ENCODE results near the gene CFAP251.
A peak's percentile ranks its signal among the peaks of the same experiment; 100 is the strongest.
"Not testable (repeated sequence)": the region's sequence is repeated elsewhere in the genome, so short reads cannot be mapped to it uniquely, and the experiment has no call there.

The CFAP251 gene

DNA sequence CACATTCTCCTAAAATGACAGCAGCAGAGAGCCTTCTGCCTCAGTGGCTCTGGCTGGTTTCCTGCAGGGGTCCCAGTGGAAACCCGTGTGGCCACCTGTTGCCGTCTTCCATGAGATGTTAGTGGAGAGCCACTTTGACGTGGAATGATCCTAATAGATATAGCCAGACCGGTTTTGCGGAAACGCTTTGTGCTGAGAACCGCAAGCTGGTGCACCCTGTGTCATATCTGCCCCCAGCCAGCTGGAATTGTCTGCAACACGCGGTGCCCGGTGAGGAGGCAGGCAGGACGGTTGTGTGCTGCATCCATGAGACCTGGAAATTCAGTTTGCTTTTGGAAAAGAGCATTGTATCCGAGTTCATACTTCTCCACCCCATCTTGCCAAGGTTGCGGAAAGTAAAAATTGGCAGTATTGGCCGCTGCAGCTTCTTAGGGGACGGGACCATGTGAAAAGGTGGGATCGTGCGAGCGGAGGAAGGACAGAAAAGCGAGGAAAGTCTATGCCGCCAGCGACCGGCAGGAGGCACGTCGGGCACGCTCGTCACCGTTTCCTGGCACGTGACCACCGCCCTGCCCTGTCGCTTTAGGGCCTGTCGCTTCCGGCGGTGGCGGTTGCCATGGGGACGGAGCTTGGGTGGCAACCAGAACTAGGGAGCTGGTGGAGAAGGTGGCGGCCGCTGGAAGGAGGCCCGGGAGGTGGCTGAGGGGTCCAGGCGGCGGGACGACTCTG lies at the start of gene CFAP251:
TSS of gene CFAP251 (plus strand) at position 643 of the 729 bp plus-strand sequence. CDS start 2,714 bp downstream, outside the sequence.
- peak; percentile 97 for DNase-seq

DNA sequence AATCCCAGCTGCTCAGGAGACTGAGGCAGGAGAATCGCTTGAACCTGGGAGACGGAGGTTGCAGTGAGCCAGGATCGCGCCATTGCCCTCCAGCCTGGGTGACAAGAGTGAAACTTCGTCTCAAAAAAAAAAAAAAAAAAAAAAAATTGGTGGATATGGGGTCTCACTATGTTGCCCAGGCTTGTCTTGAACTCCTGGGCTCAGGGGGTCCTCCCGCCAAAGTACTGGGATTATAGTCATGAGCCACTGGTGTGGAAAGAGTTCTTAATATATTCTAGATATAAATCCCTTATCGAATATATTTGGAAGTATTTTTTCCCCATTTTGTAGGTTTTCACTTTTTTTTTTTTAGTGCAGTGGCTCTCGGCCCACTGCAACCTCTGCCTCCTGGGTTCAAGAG lies 49.2 kb upstream of the CFAP251 start:
- DNase-seq = not testable (repeated sequence)

DNA sequence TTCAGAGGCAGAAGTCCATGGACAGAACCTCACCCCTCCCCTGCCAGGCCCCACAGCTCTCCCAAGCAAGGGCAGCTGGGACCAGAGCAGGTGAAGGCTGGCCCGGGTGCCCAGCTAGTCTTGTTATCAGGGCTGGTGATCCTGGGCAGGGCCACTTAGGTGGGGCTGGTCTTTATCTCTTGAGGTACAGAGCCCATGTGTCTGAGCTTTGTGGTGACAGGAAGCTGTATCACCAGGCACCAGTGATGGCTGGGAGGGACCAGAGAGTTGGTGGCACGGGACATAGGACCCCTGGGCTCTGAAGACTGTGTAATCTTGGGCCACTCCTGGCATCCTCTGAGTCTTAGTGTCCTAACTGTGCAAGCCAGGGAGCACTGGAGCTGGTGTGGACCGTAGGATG lies 46.9 kb upstream of the CFAP251 start:
- DNase-seq = no peak

GRCh38 chr12:121872546-121873215 lies 45.7 kb upstream of the CFAP251 start:
- DNase-seq = no peak

- no peak for DNase-seq
Measured at GRCh38 chr12:121873216-121873569, 45.2 kb upstream of the CFAP251 start.

- no peak for DNase-seq
Measured at GRCh38 chr12:121874071-121874470, 44.3 kb upstream of the CFAP251 start.

- DNase-seq = no peak
Measured at GRCh38 chr12:121875582-121875981, 42.8 kb upstream of the CFAP251 start.

DNA sequence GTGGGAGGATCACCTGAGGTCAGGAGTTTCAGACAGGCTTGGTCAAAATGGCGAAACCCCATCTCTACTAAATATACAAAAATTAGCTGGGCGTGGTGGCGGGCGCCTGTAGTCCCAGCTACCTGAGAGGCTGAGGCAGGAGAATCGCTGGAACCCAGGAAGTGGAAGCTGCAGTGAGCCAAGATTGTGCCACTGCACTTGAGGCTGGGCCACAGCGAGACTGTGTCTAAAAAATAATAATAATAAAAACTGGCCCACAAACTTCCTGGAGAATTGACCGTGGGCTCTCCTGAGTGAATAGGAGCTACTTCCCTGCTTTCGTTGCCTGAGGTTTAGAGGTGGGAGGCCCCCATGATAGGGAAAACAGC lies 42.3 kb upstream of the CFAP251 start:
- not testable (repeated sequence) for DNase-seq

DNA sequence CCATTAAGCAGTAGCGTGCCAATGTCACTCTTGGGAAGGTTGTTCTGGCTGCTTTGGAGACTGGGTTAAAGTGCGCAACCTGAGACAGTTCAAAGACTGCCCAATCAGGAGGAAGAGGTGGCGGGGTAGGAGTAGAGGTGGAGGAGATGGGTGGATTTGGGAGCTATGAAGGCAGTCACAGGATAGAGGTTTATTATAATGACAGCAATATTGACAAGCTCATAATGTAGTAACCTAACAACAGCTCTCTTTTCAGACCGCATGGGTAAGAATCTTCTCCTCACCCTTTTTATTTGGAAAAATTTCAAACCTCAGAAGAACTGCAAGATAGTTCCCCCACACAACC lies 35.1 kb upstream of the CFAP251 start:
- no peak for DNase-seq

- not testable (repeated sequence) for DNase-seq
Measured at GRCh38 chr12:121885129-121885528, 33.3 kb upstream of the CFAP251 start.

DNA sequence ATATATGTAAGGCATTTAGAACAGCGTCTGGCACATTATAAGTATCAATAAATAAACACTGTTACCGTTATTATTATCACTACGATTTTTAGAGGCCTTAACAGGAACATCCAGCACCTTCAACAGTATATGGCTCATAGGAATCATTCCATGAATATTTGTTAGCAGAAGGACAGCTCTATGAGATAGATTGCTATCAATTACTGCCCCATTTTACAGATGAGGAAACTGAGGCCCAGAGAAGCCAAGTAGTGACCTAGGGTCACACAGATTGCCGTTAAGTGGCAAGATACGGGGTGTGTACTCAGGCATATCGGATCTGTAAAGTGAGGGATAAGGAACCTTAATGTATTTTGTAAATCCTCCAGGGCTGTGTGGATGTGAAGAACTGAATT lies 30.3 kb upstream of the CFAP251 start:
- no peak for DNase-seq

DNA sequence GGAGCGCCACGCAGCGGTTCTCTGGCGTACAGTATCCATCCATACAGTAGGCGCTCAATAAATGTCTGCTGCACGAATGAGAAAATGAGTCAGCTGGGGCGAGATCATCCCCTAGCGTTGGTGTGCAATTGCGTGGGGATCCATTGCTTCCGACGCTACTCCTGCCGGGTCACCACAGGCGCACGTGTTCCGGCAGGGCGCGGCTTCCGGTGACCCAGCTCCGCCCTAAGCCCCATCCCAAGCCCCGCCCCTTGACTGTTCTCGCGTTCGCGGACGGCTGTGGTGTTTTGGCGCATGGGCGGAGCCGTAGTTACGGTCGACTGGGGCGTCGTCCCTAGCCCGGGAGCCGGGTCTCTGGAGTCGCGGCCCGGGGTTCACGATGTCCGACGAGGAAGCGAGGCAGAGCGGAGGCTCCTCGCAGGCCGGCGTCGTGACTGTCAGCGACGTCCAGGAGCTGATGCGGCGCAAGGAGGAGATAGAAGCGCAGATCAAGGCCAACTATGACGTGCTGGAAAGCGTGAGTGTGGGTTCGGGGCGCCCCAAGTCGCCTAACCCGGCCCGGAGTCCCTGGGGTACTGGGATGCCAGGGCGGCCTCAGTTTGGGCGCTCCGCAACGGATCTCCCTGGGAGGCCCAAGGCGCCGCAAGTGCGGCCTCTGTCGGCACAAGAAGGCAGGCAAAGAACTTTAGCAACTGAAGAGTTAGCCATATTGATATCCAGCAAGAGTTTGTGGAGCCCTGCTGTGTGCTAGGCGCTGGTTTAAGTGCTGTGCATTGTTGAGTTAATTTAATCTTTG lies 29.7 kb upstream of the CFAP251 start, which contains the start of gene PSMD9:
TSS of gene PSMD9 (plus strand) at position 313 of the 796 bp plus-strand sequence. CDS start at position 380, 67 bp downstream.
- DNase-seq = peak; percentile 100

- DNase-seq = no peak
Measured at GRCh38 chr12:121889274-121889624, 29.1 kb upstream of the CFAP251 start.

GRCh38 chr12:121889661-121890060 lies 28.7 kb upstream of the CFAP251 start:
- DNase-seq = not testable (repeated sequence)

DNA sequence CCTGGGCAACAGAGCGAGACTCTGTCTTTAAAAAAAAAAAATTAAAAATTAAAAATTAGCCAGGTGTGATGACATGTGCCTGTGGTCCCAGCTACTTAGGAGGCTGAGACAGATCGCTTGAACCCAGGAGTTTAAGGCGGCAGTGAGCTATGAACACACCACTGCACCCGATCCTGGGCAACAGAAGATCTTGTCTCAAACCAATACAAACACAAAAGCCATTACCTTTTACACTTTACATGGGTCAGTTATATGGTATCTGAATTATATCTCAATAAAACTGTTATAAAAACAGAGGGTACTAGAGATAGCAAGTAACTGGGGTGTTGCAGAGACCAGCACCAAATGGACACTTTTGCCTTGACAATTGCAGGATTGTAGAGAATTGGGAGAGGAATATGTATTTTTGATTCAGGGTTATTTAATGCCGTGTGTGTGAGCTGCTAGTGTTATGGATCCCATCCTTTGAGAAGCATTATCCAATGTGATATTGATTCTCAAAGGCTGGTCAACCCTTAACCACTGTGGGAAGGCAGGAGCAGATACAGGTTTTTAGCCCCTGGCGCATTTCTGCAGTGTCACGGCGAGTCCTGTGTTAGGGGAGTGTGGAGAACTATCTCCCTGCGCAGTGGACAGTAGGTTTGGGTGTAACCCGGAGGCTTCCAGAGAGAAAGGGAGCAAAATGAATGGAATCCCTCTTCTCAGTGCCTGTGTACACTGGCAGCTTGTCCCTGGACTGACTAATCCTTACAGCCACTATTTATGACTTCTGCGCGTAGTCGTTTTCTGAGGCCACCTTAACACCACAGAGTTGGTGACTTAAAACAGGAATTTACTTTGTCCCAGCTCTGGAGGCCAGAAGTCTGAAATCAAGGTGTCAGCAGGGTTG lies 25.5 kb upstream of the CFAP251 start:
- DNase-seq = peak; percentile 45

DNA sequence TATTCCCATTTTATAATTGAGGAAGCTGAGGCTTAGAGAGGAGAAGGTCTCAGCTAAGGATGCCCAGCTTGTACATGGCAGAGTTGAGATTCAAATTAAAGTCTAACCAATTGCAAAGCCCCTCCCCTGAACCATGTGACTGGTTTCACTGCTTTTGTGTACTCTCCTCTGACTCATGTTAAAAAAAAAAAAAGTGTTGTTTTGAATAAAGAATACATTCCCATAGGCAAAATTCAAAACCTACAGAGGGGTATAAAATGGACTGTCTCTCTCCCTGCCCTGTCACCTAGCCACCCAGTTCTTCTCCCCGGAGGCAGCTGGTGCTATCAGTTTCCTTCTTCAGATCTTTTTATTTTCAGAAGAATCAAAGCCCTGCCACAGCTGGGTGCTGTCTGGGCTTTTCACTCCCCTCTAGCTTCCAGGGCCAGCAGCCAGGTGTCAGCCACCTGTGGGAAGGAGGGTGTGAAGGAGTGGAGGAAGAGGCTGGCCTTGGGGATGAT lies 24.4 kb upstream of the CFAP251 start:
- DNase-seq = peak; percentile 54

- no peak for DNase-seq
Measured at GRCh38 chr12:121894633-121895032, 23.8 kb upstream of the CFAP251 start.

GRCh38 chr12:121898287-121898686 lies 20.1 kb upstream of the CFAP251 start:
- no peak for DNase-seq

- DNase-seq = no peak
Measured at GRCh38 chr12:121899590-121899989, 18.8 kb upstream of the CFAP251 start.

GRCh38 chr12:121903202-121903601 lies 15.2 kb upstream of the CFAP251 start:
- DNase-seq = no peak

DNA sequence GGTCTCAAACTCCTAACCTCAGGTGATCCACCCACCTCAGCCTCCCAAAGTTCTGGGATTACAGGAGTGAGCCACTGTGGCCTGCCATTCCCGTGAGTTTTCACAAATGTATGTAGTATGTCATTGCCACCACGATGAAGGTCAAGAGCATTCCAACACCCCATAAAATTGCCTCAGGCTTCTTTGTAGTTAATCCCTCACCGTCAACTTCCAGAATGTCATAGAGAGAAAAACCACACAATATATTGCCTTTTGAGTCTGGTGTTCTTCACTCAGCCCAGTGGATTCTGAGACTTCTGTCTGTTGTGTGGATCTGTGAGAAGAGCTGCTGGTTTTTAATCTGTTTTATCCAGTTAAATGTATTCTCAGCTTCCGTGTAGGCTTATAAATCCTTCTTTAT lies 12.6 kb upstream of the CFAP251 start:
- no peak for DNase-seq

DNA sequence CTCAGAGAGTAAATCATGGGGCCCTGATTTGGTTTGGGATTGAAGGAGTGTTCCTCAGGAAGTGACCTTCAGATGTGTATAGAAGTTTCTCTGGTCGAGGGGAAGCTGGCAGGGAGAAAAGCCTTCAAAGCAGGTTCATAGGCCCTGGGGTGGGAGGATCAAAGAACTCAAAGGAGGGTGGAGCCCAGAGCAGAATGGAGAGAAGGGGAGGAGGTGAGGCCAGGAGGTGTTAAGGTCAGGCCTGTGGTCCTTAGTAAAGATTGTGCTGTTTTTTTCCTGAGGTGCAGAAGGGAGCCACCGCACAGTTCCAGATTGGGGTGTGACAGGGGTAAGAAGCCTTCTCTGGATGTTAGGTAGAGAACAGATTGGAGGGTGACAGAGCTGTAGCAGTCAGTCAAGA lies 9.7 kb upstream of the CFAP251 start:
- no peak for DNase-seq

Data from activated CD4-positive, alpha-beta T cell treated with anti-CD3 and anti-CD28 coated beads, Interleukin-2, Interleukin-6, amounts not matched to agents 100 ng/mL and 50 ng/mL, durations not matched to agents 16 hours and 8 hours (primary cell).